Erythroblast (primary cell): ENCODE data around the gene FHDC1.

Experiments used
- GATA1 ChIP-seq: IDR thresholded peaks from 2 replicates; pipeline ENCODE4 v1.6.1; 2011; ENCODE audit warnings: low read depth, mild to moderate bottlenecking, control low read depth, low read length, moderate library complexity
- POLR2A ChIP-seq: IDR thresholded peaks from 2 replicates; pipeline ENCODE4 v1.6.1; 2011; ENCODE audit warnings: mild to moderate bottlenecking, low read length

DNA sequence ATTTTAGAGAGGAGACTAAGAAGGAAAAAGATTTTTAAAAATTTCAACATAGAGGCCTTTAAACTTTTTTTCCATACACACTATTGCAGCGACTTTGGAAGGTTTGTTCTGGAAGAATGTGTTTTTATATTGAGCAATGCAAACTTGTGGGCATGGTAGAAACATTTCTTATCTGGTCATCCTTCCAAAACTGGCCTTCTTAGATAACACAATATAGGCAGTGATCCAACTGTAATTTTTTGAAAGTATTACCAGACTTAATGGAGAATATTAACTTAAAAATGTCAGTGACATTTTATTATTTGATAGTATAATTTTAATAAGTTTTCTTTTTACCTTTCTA, 25.6 kb downstream of the FHDC1 start:
- TF ChIP-seq POLR2A = peak; percentile 14
- TF ChIP-seq GATA1 = peak; percentile 59
